AG04449 (cell line): Measurements from ENCODE around the gene CD79A.

Source experiments
- CTCF ChIA-PET: fragments of 350-600 bp; formaldehyde crosslinking; extraction: SDS; loops from one replicate; lab custom pipeline; 2021; ENCODE audit warnings: antibody characterized with exemption; lab: Yijun Ruan, JAX
- POLR2A ChIA-PET: fragments of 400-600, 350-600 bp; formaldehyde crosslinking; extraction: SDS; loops from one replicate; lab custom pipeline; 2020; ENCODE audit warnings: antibody characterized with exemption, inconsistent platforms; lab: Yijun Ruan, JAX
- DNase-seq: peaks from one replicate; pipeline ENCODE4 v3.0.0-alpha.2; 2010; ENCODE audit warnings: low read depth, low spot score
- H3K4me3 ChIP-seq: 2 replicates; pipeline ENCODE4 v1.5.1; 2011; ENCODE audit warnings: low read depth, mild to moderate bottlenecking, control low read depth, low read length
- CTCF ChIP-seq: IDR thresholded peaks from one replicate; pipeline ENCODE4 v1.5.1; 2011; ENCODE audit warnings: mild to moderate bottlenecking, moderate library complexity, low read length, control low read depth, inconsistent platforms; ENCODE audit not compliant: insufficient read depth; ENCODE audit errors: missing control alignments

Gene CD79A

GRCh38 chr19:41845051-41845590, 32.0 kb upstream of the CD79A start:
- no peak for DNase-seq
- ChIA-PET POLR2A (no interaction called here), CTCF (interaction anchor here (1.5 kb wide), 1 partner anchor 9 kb away, joined by 5 read pairs; no protein-coding TSS in a partner anchor)
- no peak for TF ChIP-seq CTCF
- H3K4me3 ChIP-seq = no peak overlapping the region

- ChIA-PET POLR2A (no interaction called here), CTCF (interaction anchor here (1.2 kb wide), 1 partner anchor 13 kb away, joined by 3 read pairs; no protein-coding TSS in a partner anchor)
- no peak for DNase-seq
- no peak for TF ChIP-seq CTCF
- H3K4me3 ChIP-seq = no peak overlapping the region
These were observed 29.6 kb upstream of the CD79A start for GRCh38 chr19:41847351-41848105.

- ChIA-PET POLR2A (no interaction called here), CTCF (interaction anchor here (1.3 kb wide), 1 partner anchor 12 kb away, joined by 4 read pairs; no protein-coding TSS in a partner anchor)
- H3K4me3 ChIP-seq = no peak overlapping the region
- DNase-seq = no peak
- no peak for TF ChIP-seq CTCF
These were observed 28.4 kb upstream of the CD79A start for GRCh38 chr19:41848666-41849065.

- no peak for DNase-seq
- no peak for TF ChIP-seq CTCF
- POLR2A ChIA-PET = no interaction called here
- no peak overlapping the region for H3K4me3 ChIP-seq
- CTCF ChIA-PET = interaction anchor here (1.3 kb wide), 1 partner anchor 12 kb away, joined by 4 read pairs; no protein-coding TSS in a partner anchor
These were observed 28.0 kb upstream of the CD79A start for GRCh38 chr19:41849067-41849466.

GRCh38 chr19:41850381-41850780, 26.7 kb upstream of the CD79A start:
- CTCF ChIA-PET = interaction anchor here (1.0 to 1.2 kb wide), 2 partner anchors 16 to 193 kb away, joined by 3 to 4 read pairs; no protein-coding TSS in a partner anchor
- POLR2A ChIA-PET = no interaction called here
- no peak for DNase-seq
- H3K4me3 ChIP-seq = no peak overlapping the region
- no peak for TF ChIP-seq CTCF

GRCh38 chr19:41851456-41851855, 25.6 kb upstream of the CD79A start:
- no peak overlapping the region for H3K4me3 ChIP-seq
- POLR2A ChIA-PET = no interaction called here
- CTCF ChIA-PET = interaction anchor here (1.2 kb wide), 2 partner anchors 15 to 17 kb away, joined by 4 read pairs; no protein-coding TSS in a partner anchor
- no peak for DNase-seq
- TF ChIP-seq CTCF = no peak
